ENCODE results near the gene ARGLU1.

Gene ARGLU1

GRCh38 chr13:106506286-106506685, 61.7 kb downstream of the ARGLU1 start:
- Histone ChIP-seq H3K27ac (ENCODE audit: low read depth, low read length) (no peak overlapping the region), H3K4me1 (ENCODE audit: control insufficient read depth, low read length) (peaks cover 24% of the 10 kb centered on the region)

GRCh38 chr13:106505732-106506131, 62.2 kb downstream of the ARGLU1 start:
- H3K4me3 ChIP-seq (ENCODE audit: low read length) = no peak overlapping the region
- no peak for TF ChIP-seq EZH2phosphoT487 (IDR thresholded peaks at IDR 0.05; ENCODE audit: borderline replicate concordance, low read length)
- TF ChIP-seq CTCF (IDR thresholded peaks at IDR 0.05; ENCODE audit: low read depth, low read length, poor library complexity, severe bottlenecking) = no peak
- H4K20me1 ChIP-seq (ENCODE audit: control insufficient read depth, insufficient read depth, low read depth, low read length) = no peaks in the 10 kb centered on the region
- no peaks in the 10 kb centered on the region for H3K9me3 ChIP-seq (ENCODE audit: control insufficient read depth, insufficient read depth, low read length)
- H3K36me3 ChIP-seq (ENCODE audit: control insufficient read depth, low read length) = no peaks in the 10 kb centered on the region
- no peak overlapping the region for H3K4me2 ChIP-seq (ENCODE audit: low read length)
- H3K4me1 ChIP-seq (ENCODE audit: control insufficient read depth, low read length) = peaks cover 28% of the 10 kb centered on the region
- H3K9me2 ChIP-seq (replicated peaks; ENCODE audit: control insufficient read depth, low read length) = no peaks in the 10 kb centered on the region
- 0 out of 2 replicates have a peak, but pooled peaks cover 3% of the 10 kb centered on the region for H3F3A ChIP-seq (ENCODE audit: control insufficient read depth, insufficient read depth)
- no peaks in the 10 kb centered on the region for H3K27me3 ChIP-seq (ENCODE audit: control insufficient read depth, low read length)
- H3K79me2 ChIP-seq (ENCODE audit: control insufficient read depth, low read length) = no peaks in the 10 kb centered on the region; the same call in 1 of the 2 replicates
- H3K27ac ChIP-seq (ENCODE audit: low read depth, low read length) = no peak overlapping the region

More at GRCh38 chr13:106506286-106506685, 61.7 kb downstream of the ARGLU1 start:
- no peak overlapping the region for H3K4me3 ChIP-seq (ENCODE audit: low read length)
- no peak for TF ChIP-seq CTCF (IDR thresholded peaks at IDR 0.05; ENCODE audit: low read depth, low read length, poor library complexity, severe bottlenecking)
- no peak for TF ChIP-seq EZH2phosphoT487 (IDR thresholded peaks at IDR 0.05; ENCODE audit: borderline replicate concordance, low read length)
- no peaks in the 10 kb centered on the region for H3K9me2 ChIP-seq (replicated peaks; ENCODE audit: control insufficient read depth, low read length)
- H3K4me2 ChIP-seq (ENCODE audit: low read length) = no peak overlapping the region
- no peaks in the 10 kb centered on the region for H3K36me3 ChIP-seq (ENCODE audit: control insufficient read depth, low read length)
- no peaks in the 10 kb centered on the region for H3K79me2 ChIP-seq (ENCODE audit: control insufficient read depth, low read length)
- H3K9me3 ChIP-seq (ENCODE audit: control insufficient read depth, insufficient read depth, low read length) = no peaks in the 10 kb centered on the region
- no peaks in the 10 kb centered on the region for H3K27me3 ChIP-seq (ENCODE audit: control insufficient read depth, low read length)
- H4K20me1 ChIP-seq (ENCODE audit: control insufficient read depth, insufficient read depth, low read depth, low read length) = no peaks in the 10 kb centered on the region
- H3F3A ChIP-seq (ENCODE audit: control insufficient read depth, insufficient read depth) = 0 out of 2 replicates have a peak, but pooled peaks cover 3% of the 10 kb centered on the region

- Histone ChIP-seq H3K79me2 (ENCODE audit: control insufficient read depth, low read length) (no peaks in the 10 kb centered on the region; the same call in 1 of the 2 replicates), H3K36me3 (ENCODE audit: control insufficient read depth, low read length) (no peaks in the 10 kb centered on the region), H3K4me3 (ENCODE audit: low read length) (no peak overlapping the region), H3F3A (ENCODE audit: control insufficient read depth, insufficient read depth) (peaks cover 7% of the 10 kb centered on the region), H3K4me2 (ENCODE audit: low read length) (no peak overlapping the region), H3K27me3 (ENCODE audit: control insufficient read depth, low read length) (no peaks in the 10 kb centered on the region), H3K9me2 (replicated peaks; ENCODE audit: control insufficient read depth, low read length) (no peaks in the 10 kb centered on the region), H3K9me3 (ENCODE audit: control insufficient read depth, insufficient read depth, low read length) (no peaks in the 10 kb centered on the region), H3K4me1 (ENCODE audit: control insufficient read depth, low read length) (peaks cover 33% of the 10 kb centered on the region), H3K27ac (ENCODE audit: low read depth, low read length) (no peak overlapping the region), H4K20me1 (ENCODE audit: control insufficient read depth, insufficient read depth, low read depth, low read length) (no peaks in the 10 kb centered on the region)
- TF ChIP-seq CTCF (IDR thresholded peaks at IDR 0.05; ENCODE audit: low read depth, low read length, poor library complexity, severe bottlenecking) = no peak
Measured at GRCh38 chr13:106505295-106505694, 62.6 kb downstream of the ARGLU1 start.

All from DOHH2 (cell line).